ENCODE measurements around the gene CIT.

DNA sequence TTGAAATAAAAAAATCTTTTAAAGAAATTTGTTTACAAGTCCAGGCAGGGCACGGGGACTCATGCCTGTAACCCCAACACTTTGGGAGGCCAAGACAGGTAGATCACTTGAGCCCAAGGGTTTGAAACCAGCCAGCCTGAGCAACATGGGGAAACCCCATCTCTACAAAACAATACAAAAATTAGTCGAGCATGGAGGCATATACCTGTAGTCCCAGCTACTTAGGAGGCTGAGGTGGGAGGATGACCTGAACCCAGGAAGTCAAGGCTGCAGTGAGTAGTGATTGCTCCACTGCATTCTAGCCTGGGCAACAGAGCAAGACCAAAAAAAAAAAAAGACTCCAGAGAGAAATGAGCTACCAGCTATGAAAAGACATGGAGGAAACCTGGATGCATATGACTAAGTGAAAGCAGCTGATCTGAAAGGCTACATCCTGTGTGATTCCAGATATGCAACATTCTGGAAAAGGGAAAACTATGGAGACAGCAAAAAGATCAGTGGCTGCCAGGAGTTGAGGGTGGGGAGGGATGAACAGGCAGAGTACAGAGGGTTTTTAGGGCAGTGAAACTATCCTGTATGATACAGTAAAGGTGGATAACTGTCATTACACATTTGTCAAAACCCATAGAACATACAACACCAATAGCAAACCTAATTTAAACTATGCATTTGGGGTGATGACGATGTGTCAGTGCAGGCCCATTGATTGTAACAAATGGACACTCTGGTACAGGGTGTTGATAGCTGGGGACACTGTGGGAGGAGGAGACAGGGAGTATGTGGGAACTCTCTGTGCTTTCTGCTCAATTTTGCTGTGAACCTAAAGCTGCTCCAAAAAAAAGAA, 149.3 kb downstream of the CIT start:
- no peak for TF ChIP-seq POLR2A (IDR thresholded peaks at IDR 0.05)
- TF ChIP-seq, protein P1, sequence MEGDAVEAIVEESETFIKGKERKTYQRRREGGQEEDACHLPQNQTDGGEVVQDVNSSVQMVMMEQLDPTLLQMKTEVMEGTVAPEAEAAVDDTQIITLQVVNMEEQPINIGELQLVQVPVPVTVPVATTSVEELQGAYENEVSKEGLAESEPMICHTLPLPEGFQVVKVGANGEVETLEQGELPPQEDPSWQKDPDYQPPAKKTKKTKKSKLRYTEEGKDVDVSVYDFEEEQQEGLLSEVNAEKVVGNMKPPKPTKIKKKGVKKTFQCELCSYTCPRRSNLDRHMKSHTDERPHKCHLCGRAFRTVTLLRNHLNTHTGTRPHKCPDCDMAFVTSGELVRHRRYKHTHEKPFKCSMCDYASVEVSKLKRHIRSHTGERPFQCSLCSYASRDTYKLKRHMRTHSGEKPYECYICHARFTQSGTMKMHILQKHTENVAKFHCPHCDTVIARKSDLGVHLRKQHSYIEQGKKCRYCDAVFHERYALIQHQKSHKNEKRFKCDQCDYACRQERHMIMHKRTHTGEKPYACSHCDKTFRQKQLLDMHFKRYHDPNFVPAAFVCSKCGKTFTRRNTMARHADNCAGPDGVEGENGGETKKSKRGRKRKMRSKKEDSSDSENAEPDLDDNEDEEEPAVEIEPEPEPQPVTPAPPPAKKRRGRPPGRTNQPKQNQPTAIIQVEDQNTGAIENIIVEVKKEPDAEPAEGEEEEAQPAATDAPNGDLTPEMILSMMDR (IDR thresholded peaks at IDR 0.05) = no peak
